ENCODE measurements around the gene CBFA2T2. TPM values are rescaled to one million over a fixed set of nuclear protein-coding genes. Genes with fewer than 3 reads are reported as not detected.

CBFA2T2 gene
- total and polyA plus RNA-seq, 2 of the 4 experiments (the other 2 are of a cell fraction): 3.8 to 6.2 TPM

GRCh38 chr20:33526769-33527168 lies 36.9 kb downstream of the CBFA2T2 start:
- BruUV-seq (replicated peaks): no TSS peak
- peaks cover 28 to 43% of the 10 kb centered on the region in 2 experiments for H3K79me1 ChIP-seq (ENCODE audit: low read depth in 1 of 2, low read length in 2 of 2)
- POLR2A ChIA-PET (ENCODE audit: unreplicated experiment): no interaction called here
- H2BK5ac ChIP-seq (ENCODE audit: low read depth, low read length, poor library complexity, severe bottlenecking): no peak overlapping the region
- no peak overlapping the region for H3K23ac ChIP-seq (ENCODE audit: low read depth, low read length)
- no peak overlapping the region for H3K27ac ChIP-seq (ENCODE audit: insufficient read depth, low read length)
- H2AK9ac ChIP-seq (replicated peaks; ENCODE audit: low read depth, low read length, poor library complexity): no peak overlapping the region
- peaks cover 8% of the 10 kb centered on the region for H3K9me1 ChIP-seq (ENCODE audit: insufficient read depth, low read length)
- no peaks in the 10 kb centered on the region for H3K9me3 ChIP-seq (ENCODE audit: control insufficient read depth, insufficient read depth, low read length)
- H4K20me1 ChIP-seq (ENCODE audit: insufficient read depth, low read length): no peaks in the 10 kb centered on the region
- H2BK120ac ChIP-seq (ENCODE audit: low read depth, low read length): no peak overlapping the region
- no peak overlapping the region for H3K4ac ChIP-seq (ENCODE audit: low read depth, low read length)
- no peaks in the 10 kb centered on the region for H3K27me3 ChIP-seq (ENCODE audit: control insufficient read depth, insufficient read depth, low read length)
- no peak overlapping the region for H4K5ac ChIP-seq (ENCODE audit: low read depth, low read length)
- CTCF ChIA-PET: no interaction called here
- no peak overlapping the region for H3K18ac ChIP-seq (ENCODE audit: low read depth, low read length)
- WGBS, 2 experiments (ENCODE audit: extremely low coverage in 2 of 2, insufficient read length in 1 of 2): no CpG with 5 or more reads among the region's 2 CpGs
- TF ChIP-seq, protein P1, sequence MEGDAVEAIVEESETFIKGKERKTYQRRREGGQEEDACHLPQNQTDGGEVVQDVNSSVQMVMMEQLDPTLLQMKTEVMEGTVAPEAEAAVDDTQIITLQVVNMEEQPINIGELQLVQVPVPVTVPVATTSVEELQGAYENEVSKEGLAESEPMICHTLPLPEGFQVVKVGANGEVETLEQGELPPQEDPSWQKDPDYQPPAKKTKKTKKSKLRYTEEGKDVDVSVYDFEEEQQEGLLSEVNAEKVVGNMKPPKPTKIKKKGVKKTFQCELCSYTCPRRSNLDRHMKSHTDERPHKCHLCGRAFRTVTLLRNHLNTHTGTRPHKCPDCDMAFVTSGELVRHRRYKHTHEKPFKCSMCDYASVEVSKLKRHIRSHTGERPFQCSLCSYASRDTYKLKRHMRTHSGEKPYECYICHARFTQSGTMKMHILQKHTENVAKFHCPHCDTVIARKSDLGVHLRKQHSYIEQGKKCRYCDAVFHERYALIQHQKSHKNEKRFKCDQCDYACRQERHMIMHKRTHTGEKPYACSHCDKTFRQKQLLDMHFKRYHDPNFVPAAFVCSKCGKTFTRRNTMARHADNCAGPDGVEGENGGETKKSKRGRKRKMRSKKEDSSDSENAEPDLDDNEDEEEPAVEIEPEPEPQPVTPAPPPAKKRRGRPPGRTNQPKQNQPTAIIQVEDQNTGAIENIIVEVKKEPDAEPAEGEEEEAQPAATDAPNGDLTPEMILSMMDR (conservative IDR thresholded peaks at IDR 0.05; ENCODE audit: low read depth, low read length): no peak
- TF ChIP-seq RFX5 (IDR thresholded peaks at IDR 0.05; ENCODE audit: low read depth, low read length): no peak
- no peak for TF ChIP-seq CEBPB (IDR thresholded peaks at IDR 0.05; ENCODE audit: low read depth, low read length)
- no peak for TF ChIP-seq RCOR1 (IDR thresholded peaks at IDR 0.05; ENCODE audit: insufficient replicate concordance, low read length)
- TF ChIP-seq POLR2A (IDR thresholded peaks at IDR 0.05; ENCODE audit: low read depth, low read length): no peak
- no peak for TF ChIP-seq ELK1 (IDR thresholded peaks at IDR 0.05; ENCODE audit: borderline replicate concordance, low read depth, low read length)
- no peak for TF ChIP-seq FOS (IDR thresholded peaks at IDR 0.05; ENCODE audit: low read depth, low read length)
- no peak for TF ChIP-seq MAFK (IDR thresholded peaks at IDR 0.05; ENCODE audit: low read depth, low read length)
- no peak for TF ChIP-seq CHD1 (IDR thresholded peaks at IDR 0.05; ENCODE audit: low read depth, low read length)
- TF ChIP-seq MXI1 (IDR thresholded peaks at IDR 0.05; ENCODE audit: borderline replicate concordance, low read depth, low read length): no peak
- TF ChIP-seq RAD21 (IDR thresholded peaks at IDR 0.05; ENCODE audit: low read length): no peak
- TF ChIP-seq SMC3 (IDR thresholded peaks at IDR 0.05; ENCODE audit: low read depth, low read length): no peak
- TF ChIP-seq MAZ (IDR thresholded peaks at IDR 0.05; ENCODE audit: borderline replicate concordance, low read depth, low read length): no peak
- TF ChIP-seq USF2 (IDR thresholded peaks at IDR 0.05; ENCODE audit: low read depth, low read length): no peak
- TF ChIP-seq BHLHE40 (IDR thresholded peaks at IDR 0.05; ENCODE audit: low read depth, low read length): no peak
- no peak for TF ChIP-seq NFE2L2 (IDR thresholded peaks at IDR 0.05; ENCODE audit: low read depth, low read length)
- H2BK15ac ChIP-seq (ENCODE audit: low read depth, low read length): no peak overlapping the region
- no peak overlapping the region for H2AFZ ChIP-seq (replicated peaks; ENCODE audit: low read length, poor library complexity)
- in situ Hi-C loops (cut with MboI; ENCODE audit: low sequenced_read_pairs): no loop called here
- no peak for DNase-seq
- no peak overlapping the region for H2AK5ac ChIP-seq (ENCODE audit: low read depth, low read length)
- H3K4me3 ChIP-seq (ENCODE audit: insufficient read depth, low read depth, low read length): no peak overlapping the region
- no peak overlapping the region for H2BK20ac ChIP-seq (ENCODE audit: low read depth, low read length)
- peaks cover 11% of the 10 kb centered on the region for H3K4me1 ChIP-seq (ENCODE audit: control insufficient read depth, insufficient read depth, low read length)
- H3K4me2 ChIP-seq (ENCODE audit: low read depth, low read length): no peak overlapping the region
- H3K14ac ChIP-seq (replicated peaks; ENCODE audit: low read depth, low read length): no peak overlapping the region
- ATAC-seq (ENCODE audit: low read depth): no peak
- intact Hi-C loops (cut with micrococcal nuclease): no loop called here
- no peak overlapping the region for H3K9ac ChIP-seq (ENCODE audit: low read depth, low read length)
- H3K56ac ChIP-seq (ENCODE audit: extremely low read depth, insufficient read depth, low read length): no peak overlapping the region
- dilution Hi-C loops (cut with HindIII; ENCODE audit: low sequenced_read_pairs, unreplicated experiment): no loop called here
- H3K36me3 ChIP-seq (ENCODE audit: control insufficient read depth, insufficient read depth, low read length): peaks cover 2% of the 10 kb centered on the region
- H4K8ac ChIP-seq (ENCODE audit: low read depth in 2 of 2, low read length in 2 of 2): no peak overlapping the region
- H4K91ac ChIP-seq (ENCODE audit: insufficient read depth, low read depth, low read length): no peak overlapping the region

Data from IMR-90 (cell line).